HG03342 (cell line): Measurements from ENCODE around the gene WDR64.

Source experiments
- ATAC-seq: cut with Tn5 transposase; IDR thresholded peaks from one replicate; pipeline ENCODE4 v1.9.1; 2021; ENCODE audit warnings: mild to moderate bottlenecking, moderate library complexity; ENCODE audit not compliant: unreplicated experiment

Gene WDR64

GRCh38 chr1:241630899-241631298 lies 21.2 kb upstream of the WDR64 start:
- ATAC-seq, result no peak

- ATAC-seq, result no peak
Observed at GRCh38 chr1:241631674-241632073, 20.4 kb upstream of the WDR64 start.

- no peak for ATAC-seq
Observed at GRCh38 chr1:241632987-241633386, 19.1 kb upstream of the WDR64 start.

GRCh38 chr1:241635556-241636152 lies 16.4 kb upstream of the WDR64 start:
- no peak for ATAC-seq

GRCh38 chr1:241636291-241636690 lies 15.8 kb upstream of the WDR64 start:
- ATAC-seq, result no peak

- ATAC-seq, result no peak
Observed at GRCh38 chr1:241637046-241637590, 15.0 kb upstream of the WDR64 start.

GRCh38 chr1:241637604-241638003 lies 14.5 kb upstream of the WDR64 start:
- ATAC-seq, result no peak

- ATAC-seq, result no peak
Observed at GRCh38 chr1:241638099-241638682, 13.9 kb upstream of the WDR64 start.

GRCh38 chr1:241638909-241639622 lies 13.0 kb upstream of the WDR64 start:
- no peak for ATAC-seq

- peak; percentile 61 for ATAC-seq
Observed at GRCh38 chr1:241639623-241640148, 12.4 kb upstream of the WDR64 start.

- peak; percentile 90 for ATAC-seq
Observed at GRCh38 chr1:241640149-241640866, 11.8 kb upstream of the WDR64 start, which contains the start of the genes CHML and OPN3. CHML (minus strand) TSS chr1:241640369; CDS start chr1:241635766, 4,603 bp downstream. OPN3 (minus strand) TSS chr1:241640369; CDS start chr1:241640254, 115 bp downstream.

- no peak for ATAC-seq
Observed at GRCh38 chr1:241640867-241641622, 11.0 kb upstream of the WDR64 start.

- ATAC-seq, result no peak
Observed at GRCh38 chr1:241641773-241642592, 10.1 kb upstream of the WDR64 start.

- no peak for ATAC-seq
Observed at GRCh38 chr1:241642593-241642944, 9.5 kb upstream of the WDR64 start.

- ATAC-seq, result no peak
Observed at GRCh38 chr1:241644259-241644658, 7.8 kb upstream of the WDR64 start.

GRCh38 chr1:241645199-241645598 lies 6.9 kb upstream of the WDR64 start:
- ATAC-seq, result no peak

GRCh38 chr1:241646201-241646600 lies 5.9 kb upstream of the WDR64 start:
- ATAC-seq, result no peak

- ATAC-seq, result no peak
Observed at GRCh38 chr1:241647658-241648057, 4.4 kb upstream of the WDR64 start.

GRCh38 chr1:241648159-241648558 lies 3.9 kb upstream of the WDR64 start:
- no peak for ATAC-seq
